GM12892 (cell line): ENCODE measurements around the gene EVL.
A peak's percentile ranks its signal among the peaks of the same experiment; 100 is the strongest.
"Not testable (repeated sequence)": the region's sequence is repeated elsewhere in the genome, so short reads cannot be mapped to it uniquely, and the experiment has no call there.

Source experiments
- DNase-seq: peaks from one replicate; pipeline ENCODE4 v3.0.0; 2011; ENCODE audit not compliant: insufficient read length
- FAIRE-seq: peaks from 2 replicates; lab custom pipeline; 2011; peaks lifted over from hg19 to GRCh38; lab: Jason Lieb, UNC
- POLR2A ChIP-seq: IDR thresholded peaks from 2 replicates; pipeline ENCODE4 v1.6.1; 2011; ENCODE audit warnings: low read depth, low read length, control low read depth
- POLR2AphosphoS5 ChIP-seq: IDR thresholded peaks from 2 replicates; pipeline ENCODE4 v1.6.1; 2011; ENCODE audit warnings: low read depth, low read length, control low read depth
- TAF1 ChIP-seq: IDR thresholded peaks from 2 replicates; pipeline ENCODE4 v1.6.1; 2011; ENCODE audit warnings: low read depth, mild to moderate bottlenecking, control low read depth, low read length, borderline replicate concordance

Gene EVL

GRCh38 chr14:100159094-100159864 lies 94.1 kb downstream of the EVL start, which contains the start of gene DEGS2:
TSS of gene DEGS2 (minus strand) at chr14:100159645. CDS start at chr14:100159587, 58 bp downstream.
- DNase-seq, result peak; percentile 75
- TF ChIP-seq TAF1 (no peak), POLR2AphosphoS5 (no peak), POLR2A (no peak)
- FAIRE-seq, result peak; percentile 5

DNA sequence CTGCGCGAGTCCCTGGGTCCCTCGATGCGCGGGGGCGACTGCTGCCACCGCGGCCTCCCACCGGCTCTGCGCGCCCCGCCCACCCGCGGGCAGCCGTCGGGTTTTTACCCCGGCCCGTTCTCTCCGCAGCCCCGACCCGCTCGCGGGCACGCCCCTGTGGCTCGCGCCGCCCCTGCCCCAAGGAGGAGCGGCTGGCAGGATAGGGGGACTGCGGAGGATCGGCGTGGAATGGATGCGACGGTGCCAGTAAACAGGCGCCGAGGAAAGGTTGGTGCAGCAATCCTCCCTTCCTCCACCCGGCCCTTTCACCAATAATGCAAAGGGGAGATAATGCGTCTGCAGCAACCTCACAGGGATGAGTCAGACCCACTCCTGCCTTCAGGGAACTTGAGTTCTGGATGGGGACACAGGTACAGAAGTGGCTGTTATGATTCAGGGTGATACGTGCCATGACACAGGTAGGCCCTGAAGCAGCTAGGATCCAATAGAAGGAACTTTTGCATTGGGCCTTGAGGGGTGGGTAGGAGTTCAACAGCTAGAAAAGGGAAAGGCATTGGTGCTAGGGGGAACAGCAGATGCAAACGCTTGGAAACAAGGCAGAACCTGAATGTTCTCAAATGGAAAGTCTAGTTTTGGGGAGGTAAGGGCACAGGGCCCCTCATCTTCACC lies 94.8 kb downstream of the EVL start:
- TF ChIP-seq POLR2AphosphoS5, result no peak
- TF ChIP-seq TAF1, result no peak
- no peak for TF ChIP-seq POLR2A
- DNase-seq (no peak), FAIRE-seq (no peak)

DNA sequence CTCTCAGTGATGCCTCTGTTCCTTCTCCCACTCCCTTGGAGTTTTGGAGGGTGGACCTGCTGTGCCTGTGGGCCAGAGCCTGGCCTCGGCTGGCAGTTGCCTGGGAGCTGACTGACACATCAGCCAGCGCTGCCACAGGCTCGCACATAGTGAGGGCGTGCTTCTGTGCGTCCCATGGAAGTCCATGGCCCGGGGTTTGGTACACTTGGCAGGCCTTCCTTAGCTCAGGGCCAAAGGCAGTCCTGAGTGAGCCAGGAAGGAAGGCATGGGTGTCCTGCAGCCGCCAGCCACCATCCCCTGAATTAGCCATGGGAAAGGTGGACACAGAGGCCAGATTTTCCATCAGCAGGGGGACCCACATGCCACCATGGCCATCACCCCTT lies 95.3 kb downstream of the EVL start:
- TF ChIP-seq POLR2AphosphoS5, result no peak
- TF ChIP-seq POLR2A, result no peak
- no peak for TF ChIP-seq TAF1
- FAIRE-seq, result no peak
- DNase-seq, result no peak

- TF ChIP-seq POLR2AphosphoS5 (no peak), POLR2A (no peak), TAF1 (no peak)
- FAIRE-seq (no peak), DNase-seq (no peak)
Observed at GRCh38 chr14:100165376-100165775, 100.2 kb downstream of the EVL start.

DNA sequence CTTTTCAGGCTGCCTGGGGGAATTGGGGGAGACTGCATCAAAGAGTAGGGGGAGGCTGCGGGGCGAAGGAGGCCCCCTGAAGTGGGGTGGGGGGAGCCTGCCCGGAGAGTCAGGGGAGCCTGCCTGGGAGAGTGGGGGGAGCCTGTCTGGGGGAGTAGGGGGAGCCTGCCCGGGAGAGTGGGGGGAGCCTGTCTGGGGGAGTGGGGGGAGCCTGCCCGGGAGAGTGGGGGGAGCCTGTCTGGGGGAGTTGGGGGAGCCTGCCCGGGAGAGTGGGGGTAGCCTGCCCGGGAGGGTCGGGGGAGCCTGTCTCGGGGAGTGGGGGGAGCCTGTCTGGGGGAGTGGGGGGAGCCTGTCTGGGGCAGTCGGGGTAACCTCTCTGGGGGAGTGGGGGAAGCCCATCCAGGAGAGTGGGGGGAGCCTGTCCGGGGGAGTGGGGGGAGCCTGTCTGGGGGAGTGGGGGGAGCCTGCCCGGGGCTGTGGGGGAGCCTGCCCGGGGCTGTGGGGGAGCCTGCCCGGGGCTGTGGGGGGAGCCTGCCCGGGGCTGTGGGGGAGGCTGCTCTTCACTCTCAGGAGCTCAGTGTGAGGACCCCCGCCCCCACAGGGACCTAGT lies 100.7 kb downstream of the EVL start:
- DNase-seq (no peak), FAIRE-seq (no peak)
- TF ChIP-seq POLR2AphosphoS5, result no peak
- no peak for TF ChIP-seq POLR2A
- no peak for TF ChIP-seq TAF1

GRCh38 chr14:100168506-100168905 lies 103.3 kb downstream of the EVL start:
- no peak for DNase-seq
- no peak for TF ChIP-seq TAF1
- no peak for TF ChIP-seq POLR2AphosphoS5
- TF ChIP-seq POLR2A, result no peak
- FAIRE-seq, result no peak

DNA sequence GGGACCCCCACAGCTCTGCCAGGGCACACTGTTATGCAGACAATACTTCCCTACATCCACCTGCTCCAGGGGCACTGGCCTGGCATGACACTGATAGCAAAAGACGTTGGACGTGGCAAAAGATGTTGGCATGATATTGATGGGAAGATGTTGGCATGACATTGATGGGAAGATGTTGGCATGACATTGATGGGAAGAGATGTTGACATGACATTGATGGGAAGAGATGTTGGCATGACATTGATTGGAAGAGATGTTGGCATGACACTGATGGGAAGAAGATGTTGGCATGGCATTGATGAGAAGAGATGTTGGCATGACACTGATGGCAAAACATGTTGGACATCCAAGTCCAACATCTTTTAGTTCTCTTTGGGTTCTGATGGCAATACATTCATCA lies 105.7 kb downstream of the EVL start:
- TF ChIP-seq POLR2AphosphoS5 (no peak), POLR2A (no peak), TAF1 (no peak)
- DNase-seq, result no peak
- no peak for FAIRE-seq

DNA sequence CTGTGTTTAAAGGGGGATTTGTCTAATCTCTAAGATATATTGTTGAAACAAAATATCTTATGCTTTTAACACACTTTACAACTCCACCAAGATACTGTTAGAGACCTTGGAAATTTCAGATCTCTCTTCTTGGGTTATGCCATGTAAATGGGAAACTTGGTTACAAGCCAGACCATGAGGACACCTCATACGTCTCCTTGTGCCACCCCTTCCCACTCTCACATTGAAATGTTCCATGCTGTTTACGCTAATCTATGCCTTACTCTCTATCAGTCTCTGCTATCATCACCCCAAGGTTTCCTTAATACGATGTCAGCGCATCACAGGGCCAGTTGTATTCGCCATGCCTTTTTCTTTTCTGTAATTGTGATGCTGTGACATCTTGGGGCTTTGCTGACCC lies 107.6 kb downstream of the EVL start:
- FAIRE-seq (no peak), DNase-seq (no peak)
- no peak for TF ChIP-seq TAF1
- TF ChIP-seq POLR2AphosphoS5, result no peak
- no peak for TF ChIP-seq POLR2A

GRCh38 chr14:100173353-100173752 lies 108.1 kb downstream of the EVL start:
- no peak for DNase-seq
- TF ChIP-seq TAF1 (no peak), POLR2A (no peak), POLR2AphosphoS5 (no peak)
- no peak for FAIRE-seq

- TF ChIP-seq POLR2AphosphoS5, result no peak
- no peak for TF ChIP-seq POLR2A
- TF ChIP-seq TAF1, result no peak
- DNase-seq, result no peak
- FAIRE-seq, result no peak
Observed at GRCh38 chr14:100176811-100177327, 111.6 kb downstream of the EVL start.

GRCh38 chr14:100178691-100179090 lies 113.5 kb downstream of the EVL start:
- no peak for TF ChIP-seq TAF1
- no peak for TF ChIP-seq POLR2AphosphoS5
- TF ChIP-seq POLR2A, result no peak
- FAIRE-seq (no peak), DNase-seq (no peak)

DNA sequence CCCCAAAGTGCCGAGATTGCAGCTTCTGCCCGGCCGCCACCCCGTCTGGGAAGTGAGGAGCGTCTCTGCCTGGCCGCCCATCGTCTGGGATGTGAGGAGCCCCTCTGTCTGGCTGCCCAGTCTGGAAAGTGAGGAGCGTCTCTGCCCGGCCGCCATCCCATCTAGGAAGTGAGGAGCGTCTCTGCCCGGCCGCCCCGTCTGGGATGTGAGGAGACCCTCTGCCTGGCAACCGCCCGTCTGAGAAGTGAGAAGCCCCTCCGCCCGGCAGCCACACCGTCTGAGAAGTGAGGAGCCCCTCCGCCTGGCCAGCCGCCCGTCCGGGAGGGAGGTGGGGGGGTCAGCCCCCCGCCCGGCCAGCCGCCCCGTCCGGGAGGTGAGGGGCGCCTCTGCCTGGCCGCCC lies 115.4 kb downstream of the EVL start:
- DNase-seq, FAIRE-seq: not testable (repeated sequence)

DNA sequence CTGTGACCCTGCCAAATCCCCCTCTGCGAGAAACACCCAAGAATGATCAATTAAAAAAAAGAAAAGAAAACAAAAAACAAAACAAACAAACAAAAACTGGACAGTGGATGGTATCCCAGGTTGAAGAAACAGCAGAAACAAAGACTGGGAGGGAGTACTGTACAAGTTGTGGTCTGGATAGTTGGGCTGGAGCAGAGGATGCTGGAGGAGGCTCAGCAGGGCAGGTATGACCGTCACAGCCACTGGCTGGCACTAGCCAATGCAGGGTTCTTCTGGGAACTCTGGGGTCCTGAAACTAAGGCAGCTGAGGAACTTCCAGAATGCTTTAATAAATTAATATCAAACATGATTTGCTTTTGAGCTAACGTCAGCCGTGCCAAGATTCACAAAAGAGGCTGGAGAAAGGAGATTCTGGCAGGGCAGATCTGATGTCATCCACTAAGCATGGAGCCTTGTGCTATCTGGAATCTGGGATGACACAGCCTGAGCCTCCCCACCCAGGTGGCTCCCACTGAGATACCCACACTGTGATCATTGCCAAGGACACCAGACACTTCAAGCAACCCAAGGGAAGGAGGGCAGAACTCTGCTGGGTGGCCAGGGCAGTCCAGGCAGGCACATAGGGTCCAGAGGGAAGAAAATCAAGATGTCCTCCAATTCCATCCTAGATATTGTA lies 116.8 kb downstream of the EVL start:
- not testable (repeated sequence) for FAIRE-seq, DNase-seq
